Loucy (cell line): ENCODE results near the gene HSD11B2.

Source experiments
- H2AFZ ChIP-seq: fragments of 200-600 bp; sonication (generic); 2 replicates; pipeline ENCODE4 v1.6.0; 2016; ENCODE audit warnings: antibody characterized with exemption, mild to moderate bottlenecking, low read length, moderate library complexity
- H3F3A ChIP-seq: fragments of 200-600 bp; 2 replicates; pipeline ENCODE4 v1.6.0; 2016; ENCODE audit warnings: antibody characterized with exemption, low read depth, mild to moderate bottlenecking
- H3K27me3 ChIP-seq: fragments of 200-600 bp; sonication (generic); 2 replicates; pipeline ENCODE4 v1.6.1; 2014; ENCODE audit warnings: low read length, mild to moderate bottlenecking; ENCODE audit not compliant: insufficient read depth, poor library complexity, severe bottlenecking
- H3K36me3 ChIP-seq: fragments of 200-600 bp; sonication (generic); 2 replicates; pipeline ENCODE4 v1.6.1; 2016; ENCODE audit warnings: low read length; ENCODE audit not compliant: insufficient read depth
- H3K4me1 ChIP-seq: fragments of 200-600 bp; sonication (generic); 2 replicates; pipeline ENCODE4 v1.5.1; 2014; ENCODE audit warnings: low read length, mild to moderate bottlenecking; ENCODE audit not compliant: insufficient read depth, poor library complexity, severe bottlenecking
- H3K4me2 ChIP-seq: fragments of 200-600 bp; sonication (generic); 2 replicates; pipeline ENCODE4 v1.6.0; 2014; ENCODE audit warnings: antibody characterized with exemption, low read length, low read depth, mild to moderate bottlenecking; ENCODE audit not compliant: poor library complexity, severe bottlenecking
- H3K4me3 ChIP-seq: fragments of 200-600 bp; sonication (generic); 2 replicates; pipeline ENCODE4 v1.5.1; 2014; ENCODE audit warnings: low read length, mild to moderate bottlenecking, mixed read lengths; ENCODE audit not compliant: poor library complexity, severe bottlenecking
- H3K79me2 ChIP-seq: fragments of 200-600 bp; sonication (generic); 2 replicates; pipeline ENCODE4 v1.6.1; 2014; ENCODE audit warnings: low read length; ENCODE audit not compliant: insufficient read depth
- H3K9ac ChIP-seq: fragments of 200-600 bp; sonication (generic); 2 replicates; pipeline ENCODE4 v1.6.0; 2014; ENCODE audit warnings: mild to moderate bottlenecking, low read depth, low read length, moderate library complexity; ENCODE audit not compliant: poor library complexity, severe bottlenecking
- H3K9me2 ChIP-seq: fragments of 200-600 bp; sonication (generic); replicated peaks from 2 replicates; pipeline ENCODE4 v1.6.1; 2016; ENCODE audit warnings: low read depth, low read length, mixed read lengths
- H3K9me3 ChIP-seq: fragments of 200-600 bp; sonication (generic); 2 replicates; pipeline ENCODE4 v1.6.1; 2014; ENCODE audit warnings: mild to moderate bottlenecking, antibody characterized with exemption, low read length, low read depth; ENCODE audit not compliant: insufficient read depth
- H4K20me1 ChIP-seq: fragments of 200-600 bp; sonication (generic); 2 replicates; pipeline ENCODE4 v1.6.0; 2014; ENCODE audit warnings: antibody characterized with exemption, low read length, mild to moderate bottlenecking; ENCODE audit not compliant: insufficient read depth, poor library complexity, severe bottlenecking
- CTCF ChIP-seq: fragments of 200-600 bp; sonication (generic); conservative IDR thresholded peaks from 2 replicates; pipeline ENCODE4 v1.5.1; 2014; ENCODE audit warnings: mild to moderate bottlenecking, antibody characterized with exemption, low read length
- EZH2phosphoT487 ChIP-seq: fragments of 200-600 bp; IDR thresholded peaks from 2 replicates; pipeline ENCODE4 v1.6.1; 2018; ENCODE audit warnings: antibody characterized with exemption, mild to moderate bottlenecking, moderate library complexity, borderline replicate concordance

Gene HSD11B2

GRCh38 chr16:67457611-67458010 is 26.7 kb downstream of the HSD11B2 start:
- Histone ChIP-seq H3K79me2 (no peaks in the 10 kb centered on the region), H3K36me3 (peaks cover 7% of the 10 kb centered on the region; the same call in 1 of the 2 replicates), H3K9ac (no peak overlapping the region), H3K9me2 (no peaks in the 10 kb centered on the region), H2AFZ (no peak overlapping the region), H4K20me1 (no peaks in the 10 kb centered on the region), H3K4me2 (no peak overlapping the region), H3F3A (no peaks in the 10 kb centered on the region), H3K4me1 (no peaks in the 10 kb centered on the region), H3K4me3 (no peak overlapping the region), H3K9me3 (no peaks in the 10 kb centered on the region), H3K27me3 (no peaks in the 10 kb centered on the region)
- TF ChIP-seq EZH2phosphoT487 (no peak), CTCF (no peak)

GRCh38 chr16:67458121-67458641 is 27.3 kb downstream of the HSD11B2 start:
- TF ChIP-seq CTCF (no peak), EZH2phosphoT487 (no peak)
- H3K36me3 ChIP-seq, result peaks cover 2% of the 10 kb centered on the region; the same call in 1 of the 2 replicates
- H3K9me2 ChIP-seq, result no peaks in the 10 kb centered on the region
- no peaks in the 10 kb centered on the region for H3K79me2 ChIP-seq
- no peaks in the 10 kb centered on the region for H3K4me1 ChIP-seq
- H4K20me1 ChIP-seq, result no peaks in the 10 kb centered on the region
- H3F3A ChIP-seq, result no peaks in the 10 kb centered on the region
- H3K4me3 ChIP-seq, result no peak overlapping the region
- H3K4me2 ChIP-seq, result no peak overlapping the region
- H3K9me3 ChIP-seq, result no peaks in the 10 kb centered on the region
- H3K27me3 ChIP-seq, result no peaks in the 10 kb centered on the region
- H3K9ac ChIP-seq, result no peak overlapping the region
- H2AFZ ChIP-seq, result no peak overlapping the region

GRCh38 chr16:67459066-67459860 is 28.3 kb downstream of the HSD11B2 start:
- Histone ChIP-seq H3K4me1 (no peaks in the 10 kb centered on the region), H2AFZ (no peak overlapping the region), H4K20me1 (no peaks in the 10 kb centered on the region), H3K36me3 (no peaks in the 10 kb centered on the region), H3K79me2 (no peaks in the 10 kb centered on the region), H3F3A (no peaks in the 10 kb centered on the region), H3K4me2 (no peak overlapping the region), H3K9me3 (no peaks in the 10 kb centered on the region), H3K9me2 (no peaks in the 10 kb centered on the region), H3K4me3 (no peak overlapping the region), H3K27me3 (no peaks in the 10 kb centered on the region), H3K9ac (no peak overlapping the region)
- no peak for TF ChIP-seq CTCF
- no peak for TF ChIP-seq EZH2phosphoT487
